HG02623 (cell line): ENCODE data around the gene PHRF1.

Experiments
- ATAC-seq: cut with Tn5 transposase; IDR thresholded peaks from one replicate; pipeline ENCODE4 v1.9.1; 2021; ENCODE audit warnings: moderate library complexity; ENCODE audit not compliant: unreplicated experiment

The PHRF1 gene

DNA sequence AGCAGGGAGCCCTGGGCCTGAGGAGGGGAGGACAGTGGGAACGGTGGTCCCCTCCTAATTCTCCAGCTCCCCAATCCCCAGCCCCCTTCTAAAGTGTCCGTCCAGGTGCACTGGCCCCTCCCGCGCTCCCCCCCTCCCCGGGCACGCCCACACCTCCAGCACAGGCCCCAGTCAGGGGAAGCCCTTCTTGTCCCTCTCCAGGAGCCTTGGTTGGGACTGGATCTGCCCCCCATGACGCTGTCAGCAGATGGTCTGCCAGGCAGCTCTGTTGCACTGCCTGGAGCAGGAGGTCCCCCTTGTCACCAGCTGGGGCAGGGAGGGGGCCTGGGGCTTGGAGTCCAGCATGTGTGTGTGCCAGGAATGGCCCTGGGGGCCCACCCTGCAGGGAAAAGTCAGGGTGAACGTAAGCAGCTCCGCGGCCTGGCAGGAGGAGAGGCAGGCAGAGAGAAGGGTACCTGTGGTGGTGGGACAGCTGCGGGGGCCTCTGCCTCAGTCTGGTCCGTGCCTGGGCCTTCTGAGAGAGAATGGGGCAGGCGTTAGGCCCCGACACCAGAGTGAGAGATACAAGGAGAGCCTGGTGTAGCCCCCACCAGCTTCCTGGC, 37.9 kb downstream of the PHRF1 start:
- no peak for ATAC-seq

- no peak for ATAC-seq
These were observed 38.6 kb downstream of the PHRF1 start for GRCh38 chr11:614623-615503.

DNA sequence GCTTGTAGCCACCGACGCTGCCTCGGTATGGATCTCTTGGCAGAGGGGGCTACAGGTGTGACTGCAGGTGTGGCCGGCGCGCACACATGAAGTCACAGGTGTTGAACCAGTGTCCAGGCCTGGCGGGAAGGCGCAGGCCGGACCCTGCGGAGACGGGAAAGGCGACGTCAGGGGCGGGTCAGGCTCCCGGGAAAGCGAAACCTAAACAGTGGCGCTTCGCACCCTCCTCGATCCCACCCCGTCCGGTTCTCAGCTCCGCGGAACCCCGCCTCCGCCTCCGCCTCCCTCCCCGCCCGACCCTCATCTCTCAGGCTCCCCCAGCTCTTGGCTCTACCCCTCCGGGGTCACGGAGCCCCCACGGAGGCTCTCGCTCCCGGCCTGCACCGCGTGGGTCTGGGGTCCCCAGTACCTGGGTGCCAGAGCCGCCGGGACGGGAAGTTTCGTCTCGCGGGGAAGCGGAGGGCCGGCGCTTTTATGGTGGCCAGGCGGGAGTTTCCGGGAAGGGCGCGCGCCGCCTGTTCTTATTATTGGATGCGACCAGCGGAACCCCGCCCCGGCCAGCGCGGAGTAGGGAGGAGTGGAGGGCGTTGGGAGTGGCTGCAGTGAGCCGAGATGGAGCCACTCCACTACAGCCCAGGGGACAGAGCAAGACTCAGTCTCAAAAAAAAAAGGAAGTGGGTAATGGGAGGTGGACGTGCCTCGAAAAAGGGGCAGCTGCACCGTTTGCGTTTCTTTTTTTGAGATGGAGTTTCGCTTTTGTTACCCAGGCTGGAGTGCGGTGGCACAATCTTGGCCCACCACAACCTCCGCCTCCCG, 39.4 kb downstream of the PHRF1 start, which contains the start of gene IRF7:
IRF7 (minus strand) TSS at position 447 of the 816 bp plus-strand sequence. CDS start 586 bp downstream, outside the sequence.
- peak; percentile 70 for ATAC-seq

GRCh38 chr11:616320-617198, 40.3 kb downstream of the PHRF1 start:
- no peak for ATAC-seq

DNA sequence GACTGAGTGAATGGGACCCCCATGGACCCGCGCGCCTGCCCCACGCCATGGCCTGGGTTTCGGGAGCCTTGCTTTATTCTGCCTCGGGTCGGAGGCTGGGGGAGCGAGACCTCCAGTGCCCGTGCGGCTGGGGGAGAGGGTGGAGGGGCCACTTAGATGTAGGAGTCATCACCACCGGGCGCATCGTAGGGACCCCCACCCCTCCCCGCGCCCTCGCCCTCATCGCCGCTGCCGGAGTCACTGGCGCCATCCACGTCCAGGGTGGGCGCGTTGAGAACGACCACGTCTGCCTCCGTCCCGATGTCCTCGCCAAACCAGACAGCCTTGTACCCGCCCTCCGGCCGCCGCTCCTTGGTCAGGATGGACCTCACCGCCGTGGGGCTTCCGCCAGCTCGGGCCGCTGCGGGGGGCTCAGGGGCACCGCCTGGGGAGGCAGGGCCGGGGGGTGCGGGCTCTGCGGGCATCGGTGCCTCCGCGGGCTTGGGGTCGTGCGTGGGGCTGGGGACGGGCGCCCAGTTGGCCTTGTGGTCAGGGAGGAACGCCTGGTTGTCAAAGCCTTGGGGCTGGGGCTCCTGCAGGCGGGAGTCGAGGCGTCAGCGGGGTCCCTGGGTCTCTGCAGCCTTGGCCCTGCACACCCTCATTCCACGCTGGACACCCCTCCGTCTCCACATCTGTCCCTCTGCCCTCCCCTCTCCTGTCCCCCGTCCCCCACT, 41.1 kb downstream of the PHRF1 start:
- ATAC-seq: no peak

GRCh38 chr11:617912-618682, 41.8 kb downstream of the PHRF1 start:
- no peak for ATAC-seq

- no peak for ATAC-seq
These were observed 42.8 kb downstream of the PHRF1 start for GRCh38 chr11:618856-619627.

DNA sequence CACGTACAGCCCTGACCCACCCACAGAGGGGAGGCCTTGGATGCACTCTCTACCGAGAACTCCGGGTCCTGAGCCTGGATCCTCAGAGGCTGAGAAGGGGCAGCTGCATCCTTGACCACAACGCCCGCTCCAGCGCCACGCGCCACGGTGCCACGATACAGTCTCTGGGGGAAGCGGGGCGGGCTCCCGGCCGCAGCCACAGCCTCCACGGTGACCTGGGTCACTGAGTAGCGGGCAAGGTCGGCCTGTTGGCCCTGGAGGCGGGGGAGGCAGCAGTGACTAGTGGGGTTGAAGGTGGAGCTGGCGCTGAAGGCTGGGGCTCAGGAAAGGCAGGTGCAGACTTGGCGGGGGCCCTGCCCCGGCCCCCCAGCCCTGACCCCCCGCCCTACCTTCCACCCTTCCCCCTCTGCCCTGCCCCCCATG, 43.4 kb downstream of the PHRF1 start:
- no peak for ATAC-seq

DNA sequence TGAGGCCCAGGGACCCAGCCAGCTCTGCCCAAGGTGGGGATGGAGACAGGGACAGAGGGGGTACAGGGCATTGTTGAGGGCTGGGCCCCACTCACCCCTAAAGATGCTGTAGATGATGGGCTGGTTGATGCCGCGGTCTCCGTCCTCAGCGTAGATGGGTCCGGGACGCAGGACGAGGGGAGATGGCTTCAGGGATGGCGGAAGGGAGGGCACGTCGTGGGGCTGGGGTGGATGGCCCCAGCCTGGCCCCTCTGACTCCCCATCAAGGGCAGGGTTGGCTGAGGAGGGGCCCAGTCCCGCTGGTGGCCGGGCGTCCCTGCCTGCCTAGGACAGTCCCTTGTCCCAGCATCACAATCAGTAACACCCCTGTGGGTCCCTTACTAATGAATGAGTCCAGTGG, 43.9 kb downstream of the PHRF1 start:
- no peak for ATAC-seq

DNA sequence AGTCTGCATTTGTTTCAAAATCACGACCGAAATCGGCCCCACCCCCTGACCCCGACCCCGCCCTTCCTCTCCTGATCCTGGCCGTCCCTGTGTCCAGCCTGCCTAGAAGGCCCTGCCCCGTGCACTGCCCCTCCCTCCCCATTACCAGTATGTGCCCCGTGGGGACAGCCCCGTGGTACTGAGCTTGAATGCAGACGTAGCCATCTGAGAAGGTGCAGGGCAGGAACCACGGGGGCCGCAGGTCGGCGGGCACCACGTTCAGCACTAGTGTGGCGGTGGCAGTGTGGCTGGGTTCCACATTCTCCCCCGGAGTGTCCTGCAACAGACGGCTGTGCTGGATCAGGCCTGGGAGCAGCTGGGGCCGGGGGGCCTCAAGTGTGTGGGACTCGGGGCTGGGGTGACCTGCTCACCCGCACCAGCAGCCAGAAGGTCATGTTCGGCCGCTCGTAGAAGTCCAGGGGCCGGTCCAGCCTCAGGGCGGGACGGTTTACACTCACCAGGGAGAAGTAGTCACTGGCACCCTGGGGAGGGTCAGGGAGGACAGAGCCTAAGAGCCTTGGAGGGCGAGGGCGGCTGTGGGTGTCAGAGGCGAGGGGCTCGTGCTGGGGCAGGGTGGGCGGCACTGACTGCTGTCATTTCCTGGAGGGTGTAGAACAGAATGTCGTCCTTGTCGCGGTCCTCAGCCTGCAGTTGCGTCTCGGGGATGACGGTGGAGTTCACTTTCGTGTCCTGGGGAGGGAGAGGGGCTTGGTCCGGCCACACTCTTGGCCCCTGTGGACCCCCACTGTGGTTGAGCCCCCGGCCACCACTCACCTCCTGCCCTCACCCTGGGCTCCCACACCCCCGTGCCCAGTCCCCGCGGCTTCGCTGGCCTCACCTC, 44.9 kb downstream of the PHRF1 start:
- no peak for ATAC-seq

DNA sequence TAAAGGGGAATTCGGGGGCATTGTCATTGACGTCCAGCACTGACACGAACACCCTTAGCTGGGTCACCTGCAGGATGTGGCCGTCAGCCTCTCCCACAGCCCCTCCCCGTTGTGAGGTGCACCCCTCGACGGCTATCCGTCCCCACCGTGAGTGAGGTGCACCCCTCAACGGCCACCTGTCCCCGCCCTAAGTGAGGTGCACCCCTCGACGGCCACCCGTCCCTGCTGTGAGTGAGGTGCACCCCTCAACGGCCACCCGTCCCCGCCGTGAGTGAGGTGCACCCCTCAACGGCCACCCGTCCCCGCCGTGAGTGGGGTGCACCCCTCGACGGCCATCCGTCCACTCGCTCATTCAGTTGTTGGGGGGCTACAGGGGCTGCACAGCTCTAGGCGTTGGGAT, 45.6 kb downstream of the PHRF1 start:
- no peak for ATAC-seq

- no peak for ATAC-seq
These were observed 47.1 kb downstream of the PHRF1 start for GRCh38 chr11:623349-623869.

DNA sequence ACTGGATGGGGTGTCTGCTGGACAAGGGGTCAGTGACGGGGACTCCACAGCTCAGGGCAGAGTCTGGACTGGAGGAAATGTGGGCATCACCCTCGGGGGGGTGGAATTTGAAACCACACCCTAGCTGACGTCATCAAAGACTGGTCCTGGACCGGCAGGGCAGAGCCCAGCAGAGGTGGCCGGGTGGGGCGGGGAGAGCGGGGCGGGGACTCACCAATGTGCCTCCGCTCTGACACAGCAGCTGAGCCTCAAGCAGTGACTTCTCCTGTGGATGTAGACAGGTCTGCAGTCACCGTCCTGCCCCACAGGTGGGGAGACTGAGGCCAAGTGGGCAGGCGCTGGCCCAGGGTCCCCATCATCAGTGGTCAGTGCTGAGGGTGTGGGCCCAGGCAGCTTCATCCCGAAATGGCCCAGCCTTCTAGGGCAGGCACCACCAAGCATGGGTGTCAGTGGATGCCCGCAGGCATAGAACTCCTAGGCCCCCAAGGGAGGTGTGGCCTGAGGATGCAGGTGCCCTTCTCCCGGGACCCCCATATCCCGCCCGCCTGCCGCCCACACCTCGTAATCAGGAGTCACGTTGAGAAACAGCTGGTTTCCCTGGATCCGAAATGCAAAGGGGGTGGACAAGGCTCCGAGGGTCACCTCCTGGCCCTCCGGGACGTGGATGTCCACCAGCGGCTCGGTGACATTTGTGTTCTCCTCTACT, 47.9 kb downstream of the PHRF1 start:
- no peak for ATAC-seq

DNA sequence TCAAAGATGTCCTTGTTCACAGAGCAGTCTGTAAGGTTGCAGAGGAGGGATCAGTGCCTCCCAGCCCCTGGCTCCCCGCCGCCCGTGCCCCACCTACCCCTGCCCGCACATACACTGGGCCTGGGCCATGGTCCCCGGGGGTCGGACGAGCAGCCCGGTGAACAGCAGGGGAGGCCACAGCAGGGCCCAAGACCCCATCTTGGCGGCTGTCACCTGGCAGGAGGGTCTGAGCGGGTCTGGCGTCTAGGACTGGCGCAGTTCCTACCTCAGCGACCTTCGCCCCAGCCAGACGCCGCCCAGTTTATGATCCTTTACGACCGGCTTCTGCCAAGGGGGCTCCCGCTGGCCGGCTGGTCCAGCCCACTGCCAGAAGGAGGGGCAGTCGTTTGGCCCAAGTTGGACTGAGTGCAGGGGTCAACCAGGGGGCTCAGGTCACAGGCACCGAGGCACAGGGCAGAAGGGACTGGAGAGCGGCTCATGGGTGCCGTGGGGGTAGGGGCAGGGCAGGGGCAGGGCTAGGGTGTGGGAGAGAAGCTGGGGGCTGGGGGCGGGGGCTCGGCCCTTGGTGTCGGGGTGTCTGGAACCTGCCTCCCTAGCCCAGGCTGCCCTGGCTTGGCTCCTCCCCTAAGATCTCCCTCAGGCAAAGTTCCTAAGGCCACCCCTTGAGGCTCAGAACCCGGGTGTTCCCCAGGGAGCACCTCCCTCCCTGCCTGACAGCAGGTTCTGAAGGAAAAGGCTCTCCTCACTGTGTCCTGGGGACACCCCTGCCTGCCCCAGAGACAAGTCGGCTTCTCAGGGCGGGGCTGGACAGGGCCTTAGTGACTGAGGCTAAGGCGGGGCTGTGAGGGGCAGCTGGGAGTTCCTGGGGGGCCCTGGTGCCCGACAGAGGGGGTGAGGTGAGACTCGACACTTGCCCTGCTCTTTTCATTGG, 48.7 kb downstream of the PHRF1 start, which contains the start of gene CDHR5:
CDHR5 (minus strand) TSS at position 251 of the 931 bp plus-strand sequence; CDS start at position 198, 53 bp downstream.
- ATAC-seq: no peak

DNA sequence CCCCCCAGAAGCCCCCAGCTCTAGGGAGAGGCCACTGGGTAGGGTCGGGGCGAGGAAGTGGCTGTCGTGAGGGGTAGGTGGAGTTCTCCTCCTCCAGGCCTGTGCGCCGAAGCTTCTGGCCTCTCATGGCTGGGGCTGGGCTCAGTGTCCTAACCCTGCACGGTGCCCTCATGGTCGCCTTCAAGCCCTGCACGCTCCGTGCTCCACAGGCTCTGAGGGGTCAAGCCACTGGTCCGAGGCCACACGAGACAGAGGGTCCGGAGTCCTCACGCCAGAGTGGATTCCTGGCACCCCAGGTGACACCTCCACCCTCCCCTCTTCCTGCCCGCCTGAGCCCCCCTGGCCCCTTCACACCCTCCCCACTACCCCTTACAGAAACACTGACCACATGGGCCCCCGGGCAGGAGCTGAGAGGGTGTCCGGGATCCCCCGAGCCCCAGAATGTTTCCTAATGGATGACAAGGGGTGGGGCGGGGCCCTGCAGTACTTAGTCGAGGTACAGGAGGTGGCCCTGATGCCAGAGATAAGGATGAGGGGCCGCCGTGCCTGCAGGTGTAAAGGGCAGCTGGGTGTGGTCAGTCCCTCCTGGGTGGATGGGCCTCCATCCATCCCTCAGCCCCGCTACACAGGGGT, 49.5 kb downstream of the PHRF1 start:
- no peak for ATAC-seq
